ENCODE results near the gene F11. TPM values are rescaled to one million over a fixed set of nuclear protein-coding genes. Genes with fewer than 3 reads are reported as not detected.

Gene F11
- total RNA-seq, 4 donors from 2014 or later: not detected

GRCh38 chr4:186283311-186283710, 17.3 kb downstream of the F11 start:
- no peak for TF ChIP-seq CTCF (IDR thresholded peaks at IDR 0.05; ENCODE audit: low read depth)

- TF ChIP-seq CTCF (IDR thresholded peaks at IDR 0.05; ENCODE audit: low read depth): no peak
Measured at GRCh38 chr4:186285147-186285546, 19.2 kb downstream of the F11 start.

- TF ChIP-seq CTCF (IDR thresholded peaks at IDR 0.05; ENCODE audit: low read depth): no peak
Measured at GRCh38 chr4:186286581-186286980, 20.6 kb downstream of the F11 start.

- no peak for TF ChIP-seq CTCF (IDR thresholded peaks at IDR 0.05; ENCODE audit: low read depth)
Measured at GRCh38 chr4:186291256-186291890, 25.4 kb downstream of the F11 start.

- no peak for TF ChIP-seq CTCF (IDR thresholded peaks at IDR 0.05; ENCODE audit: low read depth)
Measured at GRCh38 chr4:186294160-186294559, 28.2 kb downstream of the F11 start.

- no peak for TF ChIP-seq CTCF (IDR thresholded peaks at IDR 0.05; ENCODE audit: low read depth)
Measured at GRCh38 chr4:186296481-186296880, 30.5 kb downstream of the F11 start.

GRCh38 chr4:186297013-186297645, 31.1 kb downstream of the F11 start:
- TF ChIP-seq CTCF (IDR thresholded peaks at IDR 0.05; ENCODE audit: low read depth): no peak
